Glomerular visceral epithelial cell (primary cell): ENCODE measurements around the gene HOXA4.

Experiments
- DNase-seq: peaks from one replicate; pipeline ENCODE4 v3.0.0-alpha.2; 2016; ENCODE audit errors: extremely low spot score

HOXA4 gene

DNA sequence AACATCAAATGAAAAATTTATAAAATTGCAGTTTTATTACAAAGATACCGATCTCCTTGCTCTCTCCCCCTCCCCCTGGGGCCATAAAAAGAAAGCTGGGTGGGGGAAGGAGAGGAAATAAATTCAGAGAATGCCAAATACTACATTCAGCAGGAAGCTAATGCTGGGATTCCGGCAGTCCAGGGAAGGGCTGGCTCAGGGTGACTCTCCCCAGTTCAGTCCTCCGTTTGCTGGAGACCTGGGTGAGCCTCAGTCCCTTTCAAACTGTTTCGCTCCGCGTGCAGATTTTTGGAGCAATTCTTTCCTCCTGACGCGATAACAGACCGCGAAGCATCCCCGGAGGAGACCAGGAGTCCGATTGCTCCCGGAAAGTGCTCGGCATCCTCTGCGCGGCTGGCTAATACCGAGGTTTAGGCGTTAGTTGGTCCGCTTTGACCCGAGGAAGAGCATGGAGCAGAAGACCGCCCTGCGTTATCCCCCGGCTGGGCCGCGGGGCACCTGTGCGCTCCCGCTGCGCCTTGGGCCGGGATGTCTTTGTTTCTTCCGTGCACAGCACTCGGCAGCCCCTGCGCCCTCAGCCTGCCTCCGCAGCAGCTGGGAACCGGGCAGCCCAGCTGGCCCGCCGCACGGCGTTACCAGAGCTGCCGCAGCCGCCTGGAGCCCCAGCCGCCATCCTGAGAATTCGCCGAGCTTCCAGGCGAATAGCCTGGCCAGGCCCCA is 24.2 kb downstream of the HOXA4 start:
- no peak for DNase-seq

- no peak for DNase-seq
Observed at GRCh38 chr7:27105301-27106031, 25.1 kb downstream of the HOXA4 start.

DNA sequence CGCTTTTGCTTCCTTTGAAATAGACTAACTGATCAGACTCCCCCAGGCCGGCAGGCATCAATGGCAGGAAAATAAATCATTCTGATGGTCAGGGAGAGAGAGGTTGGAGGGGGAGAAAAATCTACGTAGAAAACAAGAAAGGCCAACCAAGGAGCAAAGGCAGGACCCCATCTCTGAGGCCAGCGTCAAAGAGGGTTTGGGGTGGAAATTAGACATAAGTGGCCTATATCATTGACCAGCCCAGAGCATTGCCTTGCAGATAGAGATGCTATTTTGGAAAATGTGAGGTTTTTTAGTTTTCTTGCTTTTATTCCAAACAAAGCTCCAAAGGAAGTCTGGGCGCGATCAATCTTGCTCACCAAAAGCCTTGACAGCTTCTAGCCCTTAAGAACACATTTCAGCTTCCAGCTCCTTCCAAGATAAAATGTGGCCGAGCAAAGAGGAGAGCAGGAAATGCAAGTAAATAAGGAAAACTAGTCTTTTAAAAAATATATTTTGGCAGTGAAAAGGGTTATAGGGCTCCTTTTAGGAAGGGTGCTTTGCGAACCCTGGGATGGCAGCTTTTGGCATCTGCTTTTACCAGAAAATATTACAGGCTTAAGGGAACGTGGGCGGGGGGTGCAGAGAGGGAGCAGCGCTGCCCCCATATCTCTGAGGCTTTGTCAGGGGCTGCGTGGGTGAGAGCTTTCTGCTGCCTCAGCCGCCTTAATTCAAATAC is 26.1 kb downstream of the HOXA4 start:
- no peak for DNase-seq

DNA sequence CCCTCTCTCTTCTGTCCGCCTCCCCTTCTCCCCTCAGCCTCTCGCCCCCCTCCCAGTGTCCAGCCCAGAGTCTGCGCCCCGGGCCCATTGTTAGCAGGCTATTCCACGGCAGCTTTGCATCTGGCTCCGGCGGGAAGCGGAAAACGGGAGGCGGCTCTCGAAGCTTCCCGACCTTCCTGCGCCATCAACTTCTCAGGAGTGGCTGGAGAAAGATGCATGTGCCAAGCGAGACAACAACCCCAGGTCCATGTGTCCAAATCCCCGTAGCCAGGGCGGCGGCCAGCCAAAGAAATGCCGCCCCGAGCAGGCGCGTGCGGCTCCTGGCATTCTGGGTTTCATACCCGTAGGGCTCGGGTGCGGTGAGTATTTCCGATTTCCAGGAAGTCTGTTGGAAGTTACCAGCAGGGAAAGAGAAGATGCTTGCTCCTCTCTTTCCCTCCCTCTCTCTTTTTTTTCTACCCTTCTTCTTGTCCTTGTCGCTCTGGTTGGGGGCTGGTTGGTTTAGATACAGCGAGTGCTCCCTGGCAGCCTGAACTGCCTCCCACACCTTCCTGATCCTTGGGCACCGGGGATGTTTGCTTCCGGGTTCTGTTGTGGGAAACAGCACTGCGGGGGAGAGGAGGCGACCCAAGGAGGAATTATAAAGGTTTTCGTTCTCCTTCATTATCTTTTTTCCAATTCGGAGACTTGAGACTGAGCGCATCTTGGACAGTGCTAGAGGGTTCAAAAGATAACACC is 26.9 kb downstream of the HOXA4 start:
- DNase-seq, result no peak

- DNase-seq, result peak; percentile 48
Observed at GRCh38 chr7:27102581-27103442, 27.7 kb downstream of the HOXA4 start, which contains the start of gene HOXA2. Gene HOXA2 (minus strand): TSS chr7:27102683. CDS start chr7:27102500, 183 bp downstream.

- DNase-seq, result no peak
Observed at GRCh38 chr7:27101957-27102580, 28.5 kb downstream of the HOXA4 start.

GRCh38 chr7:27101171-27101956 is 29.2 kb downstream of the HOXA4 start:
- no peak for DNase-seq

DNA sequence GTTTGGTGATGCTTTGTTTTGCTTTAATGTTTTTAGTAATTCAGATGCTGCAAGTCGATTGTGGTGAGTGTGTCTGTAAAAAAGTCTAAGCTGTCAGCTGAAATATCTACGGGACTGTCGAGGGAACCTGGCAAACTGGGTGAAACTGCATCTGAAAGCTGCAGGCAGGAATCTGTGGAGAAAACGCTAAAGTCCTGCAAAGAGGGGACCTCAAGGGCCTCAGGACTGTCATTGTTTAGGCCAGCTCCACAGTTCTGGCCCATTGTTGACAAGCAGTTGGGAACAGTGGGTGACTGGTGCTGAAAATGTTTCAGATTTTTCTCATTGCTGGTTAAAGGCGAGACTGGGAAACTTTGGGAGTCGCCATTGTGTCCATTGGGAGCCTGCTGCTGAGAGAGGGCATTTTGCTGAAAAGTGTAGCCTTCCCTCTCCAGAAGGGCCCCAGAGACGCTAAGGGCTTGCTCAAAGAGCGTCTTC is 29.8 kb downstream of the HOXA4 start:
- no peak for DNase-seq

- no peak for DNase-seq
Observed at GRCh38 chr7:27099453-27100370, 30.8 kb downstream of the HOXA4 start.

- DNase-seq, result peak; percentile 54
Observed at GRCh38 chr7:27098578-27099451, 31.7 kb downstream of the HOXA4 start.

DNA sequence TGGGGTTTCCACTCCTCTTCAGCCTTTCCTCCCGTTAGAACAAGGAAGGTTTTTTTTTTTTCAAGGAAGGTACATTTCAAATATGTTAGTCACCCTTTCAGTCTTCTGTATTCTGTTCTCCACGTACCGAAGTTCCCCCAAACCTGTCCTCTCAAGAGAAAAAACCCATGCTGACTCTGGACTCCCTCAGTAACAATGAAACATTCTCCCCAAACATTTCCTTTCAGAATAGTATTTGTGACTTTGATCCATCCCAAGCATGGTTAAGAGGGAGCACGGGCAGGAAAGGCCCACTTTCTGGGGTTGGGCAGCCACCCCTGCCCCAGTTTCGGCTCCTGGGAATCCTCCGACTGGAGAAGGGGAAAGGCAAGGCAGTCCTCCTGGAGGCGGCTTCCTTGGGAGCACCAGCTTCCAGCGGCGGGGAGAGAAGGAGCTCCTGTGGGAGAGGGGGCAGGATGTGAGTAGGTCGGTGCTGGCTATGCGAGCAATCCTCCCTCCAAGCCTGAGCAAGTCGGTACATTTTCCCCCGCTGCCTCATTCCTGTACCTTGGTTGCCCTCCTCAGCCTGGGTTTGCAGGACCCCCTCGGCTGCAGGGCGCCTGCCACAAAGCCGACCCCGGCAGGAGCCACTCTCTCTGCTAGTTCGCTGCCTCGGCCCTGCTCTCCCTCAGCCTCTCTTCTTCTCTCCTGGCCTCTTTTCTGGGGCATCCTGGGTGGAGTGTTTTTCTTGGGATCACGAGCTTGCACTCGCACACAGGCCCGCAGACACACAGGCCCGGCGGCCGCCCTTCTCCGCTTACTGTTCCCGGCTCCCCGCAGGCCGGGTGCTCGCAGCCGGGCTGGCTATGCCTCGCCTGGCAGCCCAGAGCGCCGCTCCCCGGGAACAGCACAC is 32.6 kb downstream of the HOXA4 start:
- peak; percentile 47 for DNase-seq

DNA sequence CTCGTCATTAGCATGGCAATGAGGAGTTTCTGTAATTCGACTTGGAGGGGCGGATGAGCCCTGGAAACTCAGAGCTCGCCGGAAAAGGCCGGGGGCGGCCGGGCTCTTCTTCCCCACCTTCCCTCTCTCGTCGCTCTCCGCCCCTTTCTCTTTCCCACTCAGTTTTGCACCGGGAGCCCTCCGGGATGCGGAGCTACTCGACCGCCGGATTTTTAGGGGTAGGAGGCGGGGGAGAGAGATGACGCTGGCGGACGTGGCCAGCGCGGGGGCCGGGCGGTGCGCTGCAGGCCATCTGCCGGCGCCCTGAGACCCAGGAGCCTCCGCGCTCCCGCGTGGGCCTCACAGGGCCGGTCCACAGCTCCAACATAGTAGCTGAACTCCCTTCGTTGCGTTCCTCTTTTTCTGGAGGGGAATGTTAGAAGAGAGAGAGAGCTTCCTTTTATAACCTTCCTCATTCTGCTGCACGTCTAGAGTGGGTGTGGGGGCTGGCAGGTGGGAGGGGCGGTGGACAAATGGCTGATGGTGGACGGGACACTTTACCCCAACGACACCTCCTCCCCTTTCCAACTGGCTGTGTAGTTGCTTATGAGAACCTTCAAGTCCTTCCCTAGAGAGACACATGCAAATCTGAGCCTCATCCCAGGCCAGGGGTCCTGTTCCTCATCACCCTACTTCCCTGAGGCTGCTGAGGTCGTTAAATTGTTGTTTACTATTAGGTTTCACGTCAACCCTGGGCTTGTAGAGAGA is 33.6 kb downstream of the HOXA4 start:
- DNase-seq, result peak; percentile 47

GRCh38 chr7:27095897-27096767 is 34.4 kb downstream of the HOXA4 start, which contains the start of gene HOXA1:
Gene HOXA1 (minus strand): TSS chr7:27096000. CDS start chr7:27095912, 88 bp downstream.
- DNase-seq, result peak; percentile 96
